AG08396 (cell line): ENCODE data around the gene CCBE1.
"Not testable (repeated sequence)": the region's sequence is repeated elsewhere in the genome, so short reads cannot be mapped to it uniquely, and the experiment has no call there.

ENCODE experiments used
- DNase-seq: peaks from one replicate; pipeline ENCODE4 v3.0.0; 2012; ENCODE audit warnings: low spot score, mixed read lengths

The CCBE1 gene

GRCh38 chr18:59656373-59656887 is 40.8 kb downstream of the CCBE1 start:
- DNase-seq, result no peak

DNA sequence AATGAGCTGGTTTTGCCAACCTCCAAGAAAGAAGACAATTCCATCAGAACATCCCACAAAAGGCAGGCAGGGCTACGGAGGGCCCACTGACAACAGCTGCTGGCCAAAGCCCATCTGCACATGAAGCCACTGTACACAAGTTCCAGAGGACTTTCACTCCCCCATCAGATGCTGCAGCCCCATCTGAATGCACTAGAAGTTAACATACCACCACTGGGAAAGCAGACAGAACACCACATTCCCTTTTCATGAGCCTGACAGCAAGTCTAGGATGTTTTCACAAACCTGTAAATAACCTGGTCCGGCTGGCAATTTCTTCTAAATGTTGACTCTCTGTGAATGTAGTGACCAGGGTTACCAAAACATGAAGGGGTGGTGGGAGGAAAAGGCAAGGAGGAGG is 41.5 kb downstream of the CCBE1 start:
- no peak for DNase-seq

DNA sequence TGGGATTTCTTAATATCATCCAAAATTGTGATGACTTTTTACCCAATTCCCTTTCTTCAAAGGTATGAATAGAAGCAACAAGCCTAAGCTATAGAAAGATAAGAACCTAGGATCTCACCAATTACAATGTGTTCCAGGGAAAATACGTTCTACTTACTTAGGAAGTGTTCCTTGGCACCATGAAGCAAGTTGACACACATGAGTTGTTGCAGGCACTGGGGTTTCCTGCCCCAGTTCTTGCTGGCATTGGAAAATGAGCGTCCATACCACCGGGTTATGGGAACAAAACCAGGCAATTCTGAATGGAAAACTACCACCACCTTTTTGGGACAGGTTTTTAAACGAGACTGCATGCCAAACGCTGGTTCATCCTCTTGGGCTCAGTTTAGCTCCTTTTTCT is 46.2 kb downstream of the CCBE1 start:
- no peak for DNase-seq

DNA sequence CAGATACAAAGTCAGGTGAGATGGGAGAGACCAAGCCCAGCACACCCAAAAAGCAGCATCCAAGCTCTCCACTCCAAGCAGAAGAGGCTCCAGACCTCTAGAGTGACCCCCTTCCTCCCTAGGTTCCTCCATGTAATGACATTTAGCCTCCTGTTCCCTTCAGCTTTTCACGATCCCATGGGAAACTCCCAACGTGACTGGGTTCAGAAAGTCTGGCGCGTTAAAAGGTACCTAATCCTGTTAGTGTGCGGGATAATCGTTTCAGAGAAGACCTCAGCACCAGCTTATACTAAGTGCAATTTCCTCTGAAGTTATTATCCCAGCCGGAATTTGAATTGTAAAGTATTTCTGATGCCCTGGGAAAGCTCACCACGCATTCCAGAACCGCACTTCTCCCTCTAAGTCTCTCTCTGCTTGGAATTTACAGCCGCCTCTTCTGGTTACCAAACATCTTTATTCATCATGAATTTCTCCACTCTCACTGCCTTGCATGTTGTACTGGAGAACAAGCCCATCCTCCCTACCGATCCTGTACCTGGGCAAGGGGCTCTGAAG is 46.9 kb downstream of the CCBE1 start:
- no peak for DNase-seq

DNA sequence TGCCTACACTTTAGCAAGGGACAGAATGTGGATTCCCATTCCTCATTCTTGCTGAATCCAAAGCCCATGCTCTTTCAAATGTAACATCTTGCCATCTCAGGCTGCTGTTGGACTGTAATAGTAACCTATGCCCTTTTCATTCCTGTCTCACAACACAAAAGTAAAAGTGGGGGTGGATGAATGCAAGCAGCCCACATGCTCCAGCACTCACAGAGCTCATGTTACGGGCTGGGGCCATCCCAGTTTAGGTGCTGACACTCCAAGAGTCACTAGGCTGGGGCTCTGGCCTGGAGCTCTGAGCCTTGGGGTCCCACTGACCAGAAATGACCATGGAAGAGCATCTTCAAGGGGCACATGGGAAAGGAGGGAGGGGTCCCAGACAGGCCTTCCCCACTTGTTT is 47.6 kb downstream of the CCBE1 start:
- DNase-seq, result no peak

DNA sequence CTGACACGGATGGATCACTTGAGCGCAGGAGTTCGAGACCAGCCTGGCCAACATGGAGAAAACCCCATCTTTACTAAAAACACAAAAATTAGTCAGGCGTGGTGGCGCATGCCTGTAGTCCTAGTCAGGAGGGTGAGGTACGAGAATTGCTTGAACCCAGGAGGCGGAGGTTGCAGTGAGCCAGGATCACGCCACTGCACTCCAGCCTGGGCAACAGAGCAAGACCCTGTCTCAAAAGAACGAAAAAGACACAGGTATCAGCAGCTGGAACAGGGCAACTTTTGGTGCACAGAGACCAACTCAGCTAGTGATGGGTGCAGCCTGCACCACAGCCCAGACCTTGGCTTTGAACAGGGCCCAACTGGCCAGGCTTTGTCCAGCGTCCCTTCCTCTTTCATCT is 48.8 kb downstream of the CCBE1 start:
- DNase-seq, result not testable (repeated sequence)

- no peak for DNase-seq
Observed at GRCh38 chr18:59646963-59647307, 50.3 kb downstream of the CCBE1 start.

GRCh38 chr18:59646228-59646962 is 50.8 kb downstream of the CCBE1 start:
- no peak for DNase-seq

DNA sequence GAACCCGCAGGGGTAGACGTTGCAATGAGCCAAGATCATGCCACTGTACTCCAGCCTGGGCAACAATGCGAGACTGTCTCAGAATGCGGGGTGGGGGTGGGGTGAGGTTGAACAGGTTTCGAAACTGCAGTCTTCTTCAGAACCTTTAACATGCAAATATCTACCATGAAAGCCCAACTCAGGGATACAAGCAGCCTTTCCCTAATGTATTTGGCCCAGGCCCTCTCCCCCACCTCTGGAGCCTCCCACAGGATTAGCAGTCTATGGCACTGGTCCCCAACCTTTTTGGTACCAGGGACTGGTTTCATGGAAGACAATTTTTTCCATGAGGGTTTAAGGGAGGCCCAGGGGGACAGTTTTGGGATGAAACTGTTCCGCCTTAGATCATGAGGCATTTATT is 53.5 kb downstream of the CCBE1 start:
- DNase-seq, result no peak

DNA sequence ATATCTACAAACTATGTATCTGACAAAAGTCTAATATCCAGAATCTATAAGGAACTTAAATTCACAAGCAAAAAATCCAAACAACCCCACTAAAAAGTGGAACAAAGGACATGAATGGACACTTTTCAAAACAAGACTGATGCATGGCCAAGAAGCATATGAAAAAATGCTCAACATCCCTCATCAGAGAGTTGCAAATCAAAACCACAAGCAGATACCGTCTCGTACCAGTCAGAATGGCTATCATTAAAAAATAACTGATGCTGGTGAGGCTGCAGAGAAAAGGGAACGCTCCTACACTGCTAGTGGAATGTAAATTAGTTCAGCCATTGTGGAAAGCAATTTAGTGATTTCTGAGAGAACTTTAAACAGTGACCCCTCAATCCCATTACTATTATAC is 56.5 kb downstream of the CCBE1 start:
- DNase-seq, result no peak

DNA sequence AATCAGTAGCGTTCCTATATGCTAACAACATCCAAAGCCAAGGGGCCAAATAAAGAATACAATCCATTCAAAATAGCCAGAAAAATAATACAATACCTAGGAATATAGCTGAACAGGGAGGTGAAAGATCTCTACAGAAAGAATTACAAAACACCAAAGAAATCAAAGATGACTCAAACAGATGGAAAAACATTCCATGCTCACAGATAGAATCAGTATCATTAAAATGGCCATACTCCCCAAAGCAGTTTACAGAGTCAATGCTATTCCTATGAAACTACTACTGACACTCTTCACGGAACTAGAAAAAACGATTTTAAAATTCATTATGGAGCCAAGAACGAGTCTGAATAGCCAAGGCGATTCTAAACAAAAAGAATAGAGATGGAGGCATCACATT is 57.4 kb downstream of the CCBE1 start:
- no peak for DNase-seq

GRCh38 chr18:59639136-59639535 is 58.1 kb downstream of the CCBE1 start:
- DNase-seq, result no peak

GRCh38 chr18:59633961-59634485 is 63.2 kb downstream of the CCBE1 start:
- no peak for DNase-seq

DNA sequence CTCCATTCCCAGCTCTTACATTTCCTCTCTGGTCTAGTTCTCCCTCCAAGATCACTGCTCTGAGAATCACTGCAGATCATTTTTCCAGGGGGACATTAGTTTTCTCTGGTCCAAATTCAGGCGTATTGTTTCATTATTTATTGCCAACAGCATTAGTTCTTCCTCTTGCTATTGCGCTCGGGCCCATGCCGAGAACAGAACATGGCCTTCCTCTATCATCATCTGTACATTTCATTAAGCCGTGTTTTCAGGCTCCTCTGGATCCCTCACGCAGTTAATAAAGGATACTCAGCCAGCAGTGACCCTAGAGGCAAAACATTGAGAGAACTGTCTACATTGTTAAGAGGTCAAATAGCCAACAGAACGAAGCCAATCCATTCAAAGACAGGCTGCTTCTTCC is 63.9 kb downstream of the CCBE1 start:
- DNase-seq, result no peak

GRCh38 chr18:59631583-59632181 is 65.5 kb downstream of the CCBE1 start:
- DNase-seq, result peak; percentile 20

- DNase-seq, result no peak
Observed at GRCh38 chr18:59629894-59630293, 67.3 kb downstream of the CCBE1 start.

- DNase-seq, result no peak
Observed at GRCh38 chr18:59628995-59629394, 68.2 kb downstream of the CCBE1 start.

DNA sequence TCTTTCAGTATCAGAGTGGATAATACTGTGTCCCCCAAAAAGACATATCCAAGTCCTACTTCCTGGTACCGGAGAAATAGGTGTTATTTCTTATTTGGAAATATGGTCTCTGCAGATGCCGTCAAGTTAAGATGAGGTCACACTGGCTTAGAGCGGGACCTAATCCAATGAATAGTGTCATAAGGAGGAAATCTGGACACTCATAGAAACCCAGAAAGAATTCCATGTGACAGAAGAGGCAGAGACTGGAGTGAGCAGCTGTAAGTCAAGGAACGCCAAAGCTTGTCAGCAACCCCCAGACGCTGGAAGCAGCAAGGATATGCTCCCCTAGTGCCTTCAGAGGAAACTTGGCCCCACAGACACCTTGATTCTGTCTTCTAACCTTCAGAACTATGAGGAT is 69.8 kb downstream of the CCBE1 start:
- DNase-seq, result no peak

- no peak for DNase-seq
Observed at GRCh38 chr18:59624369-59624765, 72.9 kb downstream of the CCBE1 start.

- peak; percentile 53 for DNase-seq
Observed at GRCh38 chr18:59623456-59624368, 73.5 kb downstream of the CCBE1 start.

DNA sequence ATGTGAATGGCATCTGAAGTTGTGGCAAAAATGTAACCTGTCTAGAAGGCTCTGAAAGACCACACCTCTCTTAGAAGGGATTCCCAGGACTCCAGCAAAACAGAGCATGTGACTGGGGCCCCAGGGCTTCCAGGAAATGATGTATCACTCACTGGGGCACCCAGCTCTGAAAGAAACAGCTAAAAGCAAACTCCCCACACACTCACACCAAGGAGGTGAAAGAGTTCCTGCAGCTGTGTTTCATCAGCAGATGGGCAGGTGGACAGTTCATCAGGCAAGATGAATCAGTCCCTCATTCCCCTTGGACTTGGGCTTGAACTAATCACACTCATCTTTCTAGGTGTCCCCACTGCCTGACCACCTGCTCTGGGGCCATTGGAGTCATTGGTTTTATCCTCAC is 76.2 kb downstream of the CCBE1 start:
- no peak for DNase-seq

DNA sequence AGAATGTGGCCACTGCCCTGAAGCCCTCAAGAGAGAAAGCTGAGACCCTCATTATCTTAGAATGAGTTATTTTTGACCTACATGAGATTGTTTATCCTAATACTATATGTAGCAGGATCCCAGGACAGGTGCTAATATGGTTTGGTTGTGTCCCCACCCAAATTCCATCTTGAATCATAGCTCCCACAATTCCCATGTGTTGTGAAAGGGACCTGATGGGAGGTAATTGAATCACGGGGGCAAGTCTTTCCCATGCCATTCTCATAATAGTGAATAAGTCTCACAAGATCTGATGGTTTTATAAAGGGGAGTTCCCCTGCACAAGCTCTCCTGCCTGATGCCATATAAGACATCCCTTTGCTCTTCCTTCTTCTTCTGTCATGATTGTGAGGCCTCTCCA is 76.8 kb downstream of the CCBE1 start:
- no peak for DNase-seq
